Measurements from ENCODE around the gene RADX.
"Not testable (repeated sequence)": the region's sequence is repeated elsewhere in the genome, so short reads cannot be mapped to it uniquely, and the experiment has no call there.

RADX gene

GRCh38 chrX:106611679-106612392 lies at the start of gene RADX:
Gene RADX, plus strand, starts transcription at chrX:106611978. Its CDS starts 103 bp downstream, at chrX:106612081.
- peak in 1 of 2 donors; percentile 0 for DNase-seq

- no peak for DNase-seq
Measured at GRCh38 chrX:106564986-106565385, 46.8 kb upstream of the RADX start.

GRCh38 chrX:106566362-106566761 lies 45.4 kb upstream of the RADX start:
- no peak for DNase-seq

- no peak for DNase-seq
Measured at GRCh38 chrX:106581856-106582255, 29.9 kb upstream of the RADX start.

GRCh38 chrX:106585478-106585877 lies 26.3 kb upstream of the RADX start:
- no peak for DNase-seq

- DNase-seq, result no peak
Measured at GRCh38 chrX:106588801-106589200, 23.0 kb upstream of the RADX start.

- DNase-seq, result no peak
Measured at GRCh38 chrX:106599411-106599810, 12.4 kb upstream of the RADX start.

- DNase-seq, result no peak
Measured at GRCh38 chrX:106606571-106606970, 5.2 kb upstream of the RADX start.

GRCh38 chrX:106608016-106608415 lies 3.8 kb upstream of the RADX start:
- no peak for DNase-seq

GRCh38 chrX:106611317-106611678 lies 480 bp upstream of the RADX start:
- DNase-seq, result no peak

GRCh38 chrX:106612393-106612763 lies 600 bp downstream of the RADX start:
- DNase-seq, result no peak

- no peak for DNase-seq
Measured at GRCh38 chrX:106613277-106613676, 1.5 kb downstream of the RADX start.

GRCh38 chrX:106615041-106615440 lies 3.3 kb downstream of the RADX start:
- no peak for DNase-seq

GRCh38 chrX:106619797-106620196 lies 8.0 kb downstream of the RADX start:
- DNase-seq, result no peak

GRCh38 chrX:106621836-106622235 lies 10.1 kb downstream of the RADX start:
- no peak for DNase-seq

- DNase-seq, result no peak
Measured at GRCh38 chrX:106626789-106627188, 15.0 kb downstream of the RADX start.

GRCh38 chrX:106631615-106632014 lies 19.8 kb downstream of the RADX start:
- no peak for DNase-seq

- DNase-seq, result no peak
Measured at GRCh38 chrX:106649523-106650428, 38.0 kb downstream of the RADX start.

- DNase-seq, result not testable (repeated sequence)
Measured at GRCh38 chrX:106653625-106654024, 41.8 kb downstream of the RADX start.

- DNase-seq, result no peak
Measured at GRCh38 chrX:106670631-106671030, 58.9 kb downstream of the RADX start.

GRCh38 chrX:106672527-106672926 lies 60.7 kb downstream of the RADX start:
- no peak for DNase-seq

GRCh38 chrX:106680716-106681115 lies 68.9 kb downstream of the RADX start:
- DNase-seq, result no peak

- DNase-seq, result no peak
Measured at GRCh38 chrX:106684207-106684606, 72.4 kb downstream of the RADX start.

- DNase-seq, result no peak
Measured at GRCh38 chrX:106692425-106693065, 80.8 kb downstream of the RADX start.

All from bone marrow (tissue), 2 donors.